ENCODE results near the gene ADRM1. TPM values are rescaled to one million over a fixed set of nuclear protein-coding genes. Genes with fewer than 3 reads are reported as not detected.

Gene ADRM1
- total RNA-seq, 1 donor from 2014 or later: 87.2 TPM

GRCh38 chr20:62292108-62292507 is 10.7 kb upstream of the ADRM1 start:
- TF ChIP-seq CTCF (IDR thresholded peaks at IDR 0.05): no peak
- no peaks in the 10 kb centered on the region for H3K9me3 Mint-ChIP-seq (ENCODE audit: low read depth)
- H3K4me3 Mint-ChIP-seq (ENCODE audit: unreplicated experiment): no peak overlapping the region
- H3K27me3 Mint-ChIP-seq (ENCODE audit: low read depth): no peaks in the 10 kb centered on the region
- H3K4me1 Mint-ChIP-seq (ENCODE audit: low read depth): no peaks in the 10 kb centered on the region
- no peak overlapping the region for H3K27ac Mint-ChIP-seq (ENCODE audit: unreplicated experiment)
- DNase-seq (ENCODE audit: low spot score): no peak
- H3K36me3 Mint-ChIP-seq (ENCODE audit: low read depth): peaks cover 22% of the 10 kb centered on the region

GRCh38 chr20:62293111-62293784 is 9.5 kb upstream of the ADRM1 start:
- Mint-ChIP-seq H3K27ac (ENCODE audit: unreplicated experiment) (no peak overlapping the region), H3K36me3 (ENCODE audit: low read depth) (peaks cover 20% of the 10 kb centered on the region), H3K4me1 (ENCODE audit: low read depth) (no peaks in the 10 kb centered on the region)

GRCh38 chr20:62293946-62294345 is 8.9 kb upstream of the ADRM1 start:
- no peaks in the 10 kb centered on the region for H3K4me1 Mint-ChIP-seq (ENCODE audit: low read depth)
- no peak for TF ChIP-seq CTCF (IDR thresholded peaks at IDR 0.05)
- no peaks in the 10 kb centered on the region for H3K27me3 Mint-ChIP-seq (ENCODE audit: low read depth)
- no peak for DNase-seq (ENCODE audit: low spot score)
- H3K27ac Mint-ChIP-seq (ENCODE audit: unreplicated experiment): no peak overlapping the region
- H3K36me3 Mint-ChIP-seq (ENCODE audit: low read depth): peaks cover 18% of the 10 kb centered on the region
- H3K4me3 Mint-ChIP-seq (ENCODE audit: unreplicated experiment): no peak overlapping the region
- no peaks in the 10 kb centered on the region for H3K9me3 Mint-ChIP-seq (ENCODE audit: low read depth)

More at GRCh38 chr20:62293111-62293784, 9.5 kb upstream of the ADRM1 start:
- no peak for TF ChIP-seq CTCF (IDR thresholded peaks at IDR 0.05)
- H3K27me3 Mint-ChIP-seq (ENCODE audit: low read depth): no peaks in the 10 kb centered on the region
- H3K9me3 Mint-ChIP-seq (ENCODE audit: low read depth): no peaks in the 10 kb centered on the region
- H3K4me3 Mint-ChIP-seq (ENCODE audit: unreplicated experiment): no peak overlapping the region
- DNase-seq (ENCODE audit: low spot score): no peak

GRCh38 chr20:62294516-62294915 is 8.3 kb upstream of the ADRM1 start:
- Mint-ChIP-seq H3K9me3 (ENCODE audit: low read depth) (no peaks in the 10 kb centered on the region), H3K4me3 (ENCODE audit: unreplicated experiment) (no peak overlapping the region), H3K27ac (ENCODE audit: unreplicated experiment) (no peak overlapping the region), H3K27me3 (ENCODE audit: low read depth) (no peaks in the 10 kb centered on the region), H3K4me1 (ENCODE audit: low read depth) (no peaks in the 10 kb centered on the region), H3K36me3 (ENCODE audit: low read depth) (peaks cover 18% of the 10 kb centered on the region)
- DNase-seq (ENCODE audit: low spot score): no peak
- TF ChIP-seq CTCF (IDR thresholded peaks at IDR 0.05): no peak

- H3K27ac Mint-ChIP-seq (ENCODE audit: unreplicated experiment): no peak overlapping the region
These were observed 5.9 kb upstream of the ADRM1 start for GRCh38 chr20:62296724-62297448.

More at GRCh38 chr20:62296724-62297448, 5.9 kb upstream of the ADRM1 start:
- no peak for TF ChIP-seq CTCF (IDR thresholded peaks at IDR 0.05)
- Mint-ChIP-seq H3K9me3 (ENCODE audit: low read depth) (no peaks in the 10 kb centered on the region), H3K27me3 (ENCODE audit: low read depth) (no peaks in the 10 kb centered on the region), H3K36me3 (ENCODE audit: low read depth) (peaks cover 14% of the 10 kb centered on the region), H3K4me3 (ENCODE audit: unreplicated experiment) (no peak overlapping the region), H3K4me1 (ENCODE audit: low read depth) (peaks cover 3% of the 10 kb centered on the region)
- DNase-seq (ENCODE audit: low spot score): no peak

Data from chondrocyte (in vitro differentiated cells).